GM12892 (cell line): Measurements from ENCODE around the gene LNPEP.

Experiments used
- DNase-seq: peaks from one replicate; pipeline ENCODE4 v3.0.0; 2011; ENCODE audit not compliant: insufficient read length
- FAIRE-seq: peaks from 2 replicates; lab custom pipeline; 2011; peaks lifted over from hg19 to GRCh38; lab: Jason Lieb, UNC
- POLR2A ChIP-seq: IDR thresholded peaks from 2 replicates; pipeline ENCODE4 v1.6.1; 2011; ENCODE audit warnings: low read depth, low read length, control low read depth
- POLR2AphosphoS5 ChIP-seq: IDR thresholded peaks from 2 replicates; pipeline ENCODE4 v1.6.1; 2011; ENCODE audit warnings: low read depth, low read length, control low read depth
- TAF1 ChIP-seq: IDR thresholded peaks from 2 replicates; pipeline ENCODE4 v1.6.1; 2011; ENCODE audit warnings: low read depth, mild to moderate bottlenecking, control low read depth, low read length, borderline replicate concordance

Gene LNPEP

DNA sequence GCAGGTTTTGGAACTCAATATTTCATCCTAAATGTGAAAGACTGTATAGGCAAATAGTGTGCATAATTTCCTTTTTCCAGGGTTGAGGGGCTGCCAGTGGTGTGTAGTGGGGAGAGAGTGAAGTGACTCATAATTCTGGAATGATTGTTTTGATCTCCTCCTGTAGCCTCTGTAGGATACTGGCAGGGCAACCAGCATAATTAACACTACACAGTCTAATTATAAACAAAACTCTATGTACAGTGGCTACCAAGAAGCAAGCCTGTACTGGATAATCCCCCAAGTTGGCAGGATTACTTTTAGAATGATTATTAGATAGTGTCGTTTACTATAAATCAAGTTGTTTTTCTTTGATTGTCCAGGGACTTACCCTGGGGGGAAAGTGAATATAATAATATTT is 32.2 kb downstream of the LNPEP start:
- FAIRE-seq (no peak), DNase-seq (no peak)
- no peak for TF ChIP-seq POLR2AphosphoS5
- no peak for TF ChIP-seq POLR2A
- no peak for TF ChIP-seq TAF1

DNA sequence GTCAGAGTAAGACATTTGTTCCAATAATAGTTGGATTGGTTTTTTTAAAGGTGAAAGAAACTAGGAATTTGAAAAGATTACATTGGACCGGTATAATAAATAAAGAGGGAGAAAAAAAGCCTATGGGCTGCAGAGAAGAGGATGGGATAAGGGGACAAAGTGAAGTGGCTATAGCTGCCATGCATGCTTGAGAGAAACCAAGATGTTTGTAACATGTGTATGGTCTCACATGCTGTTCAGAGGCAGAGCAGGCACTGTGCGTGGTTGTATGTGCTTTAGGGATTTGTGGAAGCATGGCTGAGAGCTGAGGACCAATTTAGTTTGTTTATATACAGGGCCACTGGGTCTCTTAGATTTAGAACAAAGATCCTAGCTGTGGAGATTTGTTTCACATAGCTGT is 32.7 kb downstream of the LNPEP start:
- no peak for FAIRE-seq

DNA sequence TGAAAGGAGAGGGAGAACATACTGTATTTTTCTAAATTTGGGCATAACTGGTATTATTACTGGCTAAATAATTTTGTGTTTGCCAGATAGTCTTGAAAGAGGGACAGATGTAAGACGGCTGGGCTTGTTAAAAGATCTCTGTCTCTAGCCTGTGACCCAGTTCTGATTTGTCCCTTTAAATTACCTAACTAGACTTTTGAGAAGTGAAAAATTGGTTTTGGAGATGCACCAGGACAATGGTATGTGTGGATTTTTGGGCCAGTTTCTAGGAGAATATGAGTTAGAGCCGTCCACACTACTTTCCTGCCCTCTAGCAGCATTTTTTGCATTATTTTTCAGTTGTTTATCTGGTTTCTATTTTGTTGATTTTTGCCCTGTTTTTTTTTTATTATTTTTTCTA is 33.5 kb downstream of the LNPEP start:
- FAIRE-seq (peak; percentile 65), DNase-seq (no peak)
- no peak for TF ChIP-seq POLR2A

More for the DNA sequence above, 32.7 kb downstream of the LNPEP start:
- TF ChIP-seq TAF1: no peak
- TF ChIP-seq POLR2A: no peak
- no peak for TF ChIP-seq POLR2AphosphoS5
- no peak for DNase-seq

DNA sequence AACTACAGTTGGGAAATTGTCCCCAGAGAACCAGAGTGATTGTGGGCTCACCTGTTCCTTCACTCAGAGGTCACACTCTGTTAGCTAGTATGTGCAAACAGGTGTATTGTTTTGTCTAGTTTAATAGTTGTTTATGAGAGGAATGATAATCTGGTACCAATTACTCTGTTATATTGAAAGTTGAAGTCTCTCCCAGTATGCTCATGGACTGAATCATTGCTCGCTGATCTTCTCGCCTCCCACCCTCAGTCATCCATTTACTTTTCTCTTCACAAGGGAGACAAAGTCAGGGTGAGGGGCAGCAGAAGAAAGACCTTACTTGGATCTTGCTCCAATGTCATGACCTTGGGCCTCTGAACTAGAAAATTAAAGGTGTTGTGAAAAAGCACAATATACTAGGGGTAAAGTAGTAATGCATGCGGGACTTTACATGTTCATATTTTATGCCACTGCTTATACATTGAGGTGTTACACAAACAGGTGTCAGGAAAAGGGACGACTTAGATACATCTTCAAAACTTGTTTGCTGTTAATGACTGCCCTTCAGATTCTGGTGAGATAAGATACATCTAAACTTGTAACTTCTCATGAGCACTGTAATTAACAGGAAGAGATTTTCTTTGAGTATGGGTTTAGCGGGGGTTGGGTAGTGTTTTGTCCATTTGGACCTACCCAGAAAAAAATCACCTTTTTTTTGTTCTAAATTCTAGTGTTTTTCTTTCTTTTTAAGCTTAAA is 36.9 kb downstream of the LNPEP start:
- DNase-seq (no peak), FAIRE-seq (no peak)
- no peak for TF ChIP-seq POLR2AphosphoS5
- no peak for TF ChIP-seq POLR2A
- no peak for TF ChIP-seq TAF1

DNA sequence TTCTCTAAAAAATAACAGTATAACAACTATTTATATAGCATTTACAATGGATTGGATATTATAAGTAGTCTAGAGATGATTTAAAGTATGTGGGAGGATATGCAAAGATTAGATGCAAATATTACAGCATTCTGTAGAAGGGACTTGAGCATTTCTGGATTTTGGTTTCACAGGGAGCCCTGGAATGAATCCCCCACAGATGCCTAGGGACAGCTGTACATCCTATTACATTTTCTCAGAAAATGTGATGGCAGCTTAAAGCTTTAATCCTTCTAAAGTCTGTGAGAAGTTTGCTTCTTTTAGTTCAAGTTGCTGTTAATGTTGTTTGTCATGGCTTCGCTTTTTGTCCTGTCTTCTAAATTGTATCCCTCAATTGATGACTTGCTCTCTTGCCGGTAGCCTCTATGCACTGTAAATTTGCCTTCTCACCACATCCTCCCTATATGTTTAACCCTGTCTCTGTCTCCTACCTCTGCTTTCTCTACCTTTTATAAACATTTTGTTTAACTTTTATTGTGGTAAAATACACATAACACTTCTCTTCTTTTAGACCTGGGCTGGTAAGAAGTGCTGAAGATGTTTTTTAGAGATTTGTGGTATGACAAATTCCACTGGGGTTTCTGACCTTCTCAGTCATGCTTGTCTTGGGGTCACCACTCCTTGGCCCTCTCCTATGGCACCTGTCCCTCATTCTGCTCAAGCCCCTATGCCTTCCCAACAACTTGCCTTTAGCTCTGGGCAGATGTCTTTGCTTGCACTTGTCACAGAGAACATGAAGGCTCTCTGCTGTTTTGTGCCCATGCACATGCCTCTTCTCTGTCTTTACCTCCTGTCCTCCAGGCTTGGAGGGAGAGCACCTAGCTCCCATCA is 37.9 kb downstream of the LNPEP start:
- no peak for FAIRE-seq
- no peak for DNase-seq
- TF ChIP-seq POLR2AphosphoS5 (no peak), POLR2A (no peak), TAF1 (no peak)

DNA sequence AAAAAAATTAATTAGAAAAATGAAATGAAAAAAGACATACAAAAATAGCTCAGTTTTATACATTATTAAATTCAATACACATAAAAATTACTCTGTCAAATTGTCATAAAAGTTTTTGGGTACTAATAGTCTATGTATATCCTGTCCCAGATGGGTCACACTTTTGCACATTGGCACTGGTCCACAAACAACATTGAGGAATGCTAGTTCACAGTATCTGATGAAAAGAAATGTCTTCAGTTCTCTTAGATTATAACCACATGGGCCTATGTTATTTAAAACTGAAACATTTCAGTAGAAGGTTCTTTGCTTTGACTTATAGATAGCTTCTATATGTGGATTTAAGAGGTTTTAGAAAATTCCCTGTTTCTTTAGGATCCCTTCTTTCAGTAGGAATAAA is 39.8 kb downstream of the LNPEP start:
- DNase-seq (no peak), FAIRE-seq (no peak)
- no peak for TF ChIP-seq TAF1
- TF ChIP-seq POLR2A: no peak
- no peak for TF ChIP-seq POLR2AphosphoS5

DNA sequence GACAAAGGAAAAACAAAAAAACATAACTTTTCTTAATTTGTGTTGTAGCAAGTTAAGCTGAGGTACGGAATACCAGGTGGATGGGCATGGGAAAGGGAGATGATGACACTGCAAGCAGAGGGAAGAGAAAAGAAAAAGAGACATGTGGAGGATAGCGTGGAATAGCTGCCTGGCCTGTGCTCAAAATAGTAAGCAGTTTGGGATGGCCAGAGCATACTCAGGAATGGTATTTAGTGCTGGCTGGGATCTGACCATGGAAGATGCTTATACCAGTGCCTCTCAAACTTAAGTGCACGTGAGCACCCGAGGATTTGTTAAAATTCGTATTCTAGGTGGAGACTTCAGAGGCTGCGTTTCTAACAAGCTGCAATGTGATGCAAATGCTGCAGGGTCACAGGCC is 41.3 kb downstream of the LNPEP start:
- DNase-seq: no peak
- no peak for TF ChIP-seq POLR2AphosphoS5
- no peak for TF ChIP-seq TAF1
- TF ChIP-seq POLR2A: no peak
- FAIRE-seq: no peak

DNA sequence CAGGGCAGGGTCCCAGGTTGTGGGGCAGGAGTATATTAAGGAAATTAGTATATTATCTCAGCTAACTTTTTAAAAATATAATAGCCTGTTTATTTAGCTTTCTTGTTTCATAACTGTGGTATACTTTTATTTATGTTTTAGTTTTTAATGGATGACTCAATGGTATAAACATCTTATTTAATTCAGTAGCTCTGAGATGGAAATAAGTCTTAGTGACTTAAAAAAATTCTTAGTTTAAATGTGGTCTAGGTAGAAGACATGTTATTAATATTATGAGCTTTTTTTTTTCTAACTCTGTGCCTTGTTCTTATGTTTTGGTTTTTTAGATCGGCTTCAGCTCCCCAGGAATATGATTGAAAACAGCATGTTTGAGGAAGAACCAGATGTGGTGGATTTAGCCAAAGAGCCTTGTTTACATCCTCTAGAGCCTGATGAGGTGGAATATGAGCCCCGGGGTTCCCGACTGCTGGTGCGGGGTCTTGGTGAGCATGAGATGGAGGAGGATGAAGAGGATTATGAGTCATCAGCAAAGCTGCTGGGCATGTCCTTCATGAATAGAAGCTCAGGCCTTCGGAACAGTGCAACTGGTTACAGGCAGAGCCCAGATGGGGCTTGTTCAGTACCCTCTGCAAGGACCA is 43.1 kb downstream of the LNPEP start:
- DNase-seq: no peak
- TF ChIP-seq POLR2A (no peak), POLR2AphosphoS5 (no peak), TAF1 (no peak)
- FAIRE-seq: no peak

DNA sequence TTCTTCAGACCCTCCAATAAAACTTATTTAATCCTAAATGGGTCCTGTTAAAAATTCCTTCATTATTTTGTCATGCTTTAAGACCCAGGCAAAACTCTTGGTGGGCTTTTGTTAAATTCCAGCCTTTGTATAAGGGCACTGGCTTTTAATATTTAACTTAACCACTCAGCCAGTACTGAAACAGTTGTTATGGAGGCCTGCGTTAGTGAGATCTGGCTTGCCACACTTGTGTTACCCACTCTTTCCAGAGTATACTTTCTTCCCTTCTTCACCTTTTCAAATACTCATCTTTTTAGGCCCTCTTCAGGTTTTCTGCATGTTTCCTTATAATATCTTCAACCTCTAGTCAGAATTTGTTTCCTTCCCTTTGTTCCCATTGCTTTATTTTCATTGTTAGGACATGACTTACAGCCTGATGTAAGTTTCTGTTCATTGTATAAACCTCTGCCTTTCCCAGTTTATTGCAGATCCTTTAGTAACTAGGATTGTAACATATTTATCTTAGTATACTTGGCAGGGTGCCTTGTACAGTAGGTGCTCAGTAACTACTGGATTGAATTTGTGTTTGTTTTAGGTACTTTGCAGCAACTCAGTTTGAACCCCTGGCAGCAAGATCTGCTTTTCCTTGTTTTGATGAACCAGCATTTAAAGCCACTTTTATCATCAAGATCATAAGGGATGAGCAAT is 48.8 kb downstream of the LNPEP start:
- DNase-seq (no peak), FAIRE-seq (no peak)
- no peak for TF ChIP-seq POLR2A

DNA sequence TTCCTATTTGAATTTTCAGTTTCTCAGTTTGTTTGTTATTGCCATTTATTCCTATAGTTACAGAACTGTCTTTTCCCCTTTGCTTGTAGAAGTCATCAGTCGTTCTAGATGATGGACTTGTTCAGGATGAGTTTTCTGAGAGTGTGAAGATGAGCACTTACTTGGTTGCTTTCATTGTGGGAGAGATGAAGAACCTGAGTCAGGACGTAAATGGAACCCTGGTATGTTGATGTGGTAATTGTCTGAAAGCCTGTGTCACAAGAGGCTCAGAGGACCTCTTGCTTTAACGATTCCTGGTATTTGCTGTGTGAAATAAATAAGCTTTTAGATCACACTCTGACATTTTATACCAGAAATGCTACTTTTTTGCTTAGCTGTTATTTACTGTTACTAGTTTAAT is 50.6 kb downstream of the LNPEP start:
- TF ChIP-seq POLR2AphosphoS5: no peak
- TF ChIP-seq POLR2A: no peak
- no peak for TF ChIP-seq TAF1
- FAIRE-seq: no peak
- no peak for DNase-seq

DNA sequence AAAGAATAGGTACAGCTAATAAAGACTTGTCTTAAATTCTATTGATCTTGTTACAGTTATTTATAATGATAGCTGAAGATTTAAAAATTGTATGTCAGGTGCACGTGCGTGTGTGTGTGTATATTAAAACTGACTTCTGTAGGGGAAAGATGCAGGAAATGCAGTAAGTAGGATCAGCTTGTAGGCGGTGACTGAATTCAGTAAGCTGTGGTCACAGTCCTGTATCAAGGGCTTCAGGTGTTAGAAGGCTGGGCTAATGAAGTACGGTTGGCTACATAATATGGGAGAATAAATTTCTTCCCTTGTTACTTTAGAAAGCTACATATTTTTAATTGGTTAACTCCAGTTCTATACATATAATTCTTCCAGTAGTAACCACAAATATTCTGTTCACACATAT is 54.2 kb downstream of the LNPEP start:
- FAIRE-seq: no peak
- TF ChIP-seq TAF1: no peak
- no peak for TF ChIP-seq POLR2A
- TF ChIP-seq POLR2AphosphoS5: no peak
- no peak for DNase-seq
